HEK293T (cell line): ENCODE measurements around the gene TANK.

ENCODE experiments used
- CTCF ChIA-PET: fragments of 350-600 bp; formaldehyde crosslinking; extraction: SDS; loops from one replicate; lab custom pipeline; 2021; ENCODE audit warnings: antibody characterized with exemption, inconsistent platforms; lab: Yijun Ruan, JAX
- POLR2A ChIA-PET: fragments of 350-600 bp; formaldehyde crosslinking; extraction: SDS; loops from one replicate; lab custom pipeline; 2020; ENCODE audit warnings: antibody characterized with exemption, inconsistent platforms; lab: Yijun Ruan, JAX
- DNase-seq: peaks from one replicate; pipeline ENCODE4 v3.0.0; 2012; ENCODE audit warnings: mixed read lengths; ENCODE audit errors: extremely low spot score
- ARNT ChIP-seq: fragments of 450-650 bp; IDR thresholded peaks from 2 replicates; pipeline ENCODE4 v1.6.1; 2017; ENCODE audit warnings: mild to moderate bottlenecking
- BHLHE40 ChIP-seq: fragments of 450-650 bp; IDR thresholded peaks from 2 replicates; pipeline ENCODE4 v1.6.1; 2016; ENCODE audit warnings: mild to moderate bottlenecking, moderate library complexity, borderline replicate concordance
- CTBP1 ChIP-seq: fragments of 450-650 bp; IDR thresholded peaks from 2 replicates; pipeline ENCODE4 v1.6.1; 2016; ENCODE audit warnings: borderline replicate concordance
- ELF4 ChIP-seq: fragments of 450-650 bp; IDR thresholded peaks from 2 replicates; pipeline ENCODE4 v1.6.1; 2017; ENCODE audit warnings: antibody characterized with exemption
- FOXA1 ChIP-seq: fragments of 450-650 bp; IDR thresholded peaks from 2 replicates; pipeline ENCODE4 v1.6.1; 2016; ENCODE audit warnings: mild to moderate bottlenecking
- FOXK2 ChIP-seq: fragments of 450-650 bp; IDR thresholded peaks from 2 replicates; pipeline ENCODE4 v1.6.1; 2016; ENCODE audit warnings: mild to moderate bottlenecking
- FOXM1 ChIP-seq: fragments of 450-650 bp; IDR thresholded peaks from 2 replicates; pipeline ENCODE4 v1.6.1; 2017; ENCODE audit warnings: mild to moderate bottlenecking, borderline replicate concordance
- HDGF ChIP-seq: fragments of 450-650 bp; IDR thresholded peaks from 2 replicates; pipeline ENCODE4 v1.6.1; 2017; ENCODE audit warnings: antibody characterized with exemption, borderline replicate concordance
- L3MBTL2 ChIP-seq: fragments of 450-650 bp; conservative IDR thresholded peaks from 2 replicates; pipeline ENCODE4 v1.6.1; 2016; ENCODE audit warnings: mild to moderate bottlenecking
- LEF1 ChIP-seq: fragments of 450-650 bp; IDR thresholded peaks from 2 replicates; pipeline ENCODE4 v1.6.1; 2017; ENCODE audit warnings: mild to moderate bottlenecking, borderline replicate concordance
- NFRKB ChIP-seq: fragments of 450-650 bp; IDR thresholded peaks from 2 replicates; pipeline ENCODE4 v1.6.1; 2016; ENCODE audit warnings: mild to moderate bottlenecking, moderate library complexity
- SP1 ChIP-seq: fragments of 450-650 bp; IDR thresholded peaks from 2 replicates; pipeline ENCODE4 v1.6.1; 2017
- SUZ12 ChIP-seq: fragments of 450-650 bp; IDR thresholded peaks from 2 replicates; pipeline ENCODE4 v1.6.1; 2016; ENCODE audit warnings: mild to moderate bottlenecking
- TARDBP ChIP-seq: fragments of 450-650 bp; IDR thresholded peaks from 2 replicates; pipeline ENCODE4 v1.6.1; 2016
- ZNF384 ChIP-seq: fragments of 450-650 bp; IDR thresholded peaks from 2 replicates; pipeline ENCODE4 v1.6.1; 2016
- TF ChIP-seq, protein P1 (sequence below): fragments of 450-650 bp; IDR thresholded peaks from 2 replicates; pipeline ENCODE4 v1.6.1; 2016

Gene TANK

DNA sequence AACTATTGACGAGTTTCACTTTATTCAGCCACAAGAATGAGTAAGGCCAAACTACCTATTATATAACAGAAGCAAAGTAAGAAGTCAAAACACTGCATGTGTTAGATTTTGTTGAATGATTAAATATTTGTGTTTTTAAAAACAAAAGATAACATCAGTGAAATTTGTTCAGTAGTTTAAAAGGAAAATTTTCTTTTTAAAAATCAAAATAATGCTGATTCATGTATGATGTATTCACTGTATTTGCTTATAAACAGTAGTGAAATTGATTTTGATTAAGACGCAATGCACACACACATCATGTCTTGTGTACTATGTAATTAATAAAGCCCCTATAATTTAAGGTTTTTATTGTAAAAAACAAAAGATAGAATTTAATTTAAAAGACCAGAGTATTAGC is 74.4 kb downstream of the TANK start:
- POLR2A ChIA-PET = no interaction called here
- TF ChIP-seq BHLHE40 (no peak), L3MBTL2 (no peak), FOXA1 (no peak), FOXM1 (no peak), CTBP1 (no peak), HDGF (no peak), TARDBP (no peak), ELF4 (no peak), NFRKB (no peak), ARNT (no peak), FOXK2 (no peak), LEF1 (no peak), ZNF384 (no peak), SP1 (no peak), SUZ12 (no peak)
- TF ChIP-seq, protein P1, sequence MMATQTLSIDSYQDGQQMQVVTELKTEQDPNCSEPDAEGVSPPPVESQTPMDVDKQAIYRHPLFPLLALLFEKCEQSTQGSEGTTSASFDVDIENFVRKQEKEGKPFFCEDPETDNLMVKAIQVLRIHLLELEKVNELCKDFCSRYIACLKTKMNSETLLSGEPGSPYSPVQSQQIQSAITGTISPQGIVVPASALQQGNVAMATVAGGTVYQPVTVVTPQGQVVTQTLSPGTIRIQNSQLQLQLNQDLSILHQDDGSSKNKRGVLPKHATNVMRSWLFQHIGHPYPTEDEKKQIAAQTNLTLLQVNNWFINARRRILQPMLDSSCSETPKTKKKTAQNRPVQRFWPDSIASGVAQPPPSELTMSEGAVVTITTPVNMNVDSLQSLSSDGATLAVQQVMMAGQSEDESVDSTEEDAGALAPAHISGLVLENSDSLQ = no peak
- CTCF ChIA-PET = no interaction called here
- DNase-seq = no peak

GRCh38 chr2:161237392-161238264 is 77.4 kb downstream of the TANK start:
- no peak for TF ChIP-seq NFRKB
- ChIA-PET CTCF (no interaction called here), POLR2A (no interaction called here)
- DNase-seq = no peak

- DNase-seq = no peak
- POLR2A ChIA-PET = no interaction called here
- TF ChIP-seq NFRKB = no peak
- no peak for TF ChIP-seq ARNT
- no peak for TF ChIP-seq ZNF384
- no peak for TF ChIP-seq CTBP1
- TF ChIP-seq TARDBP = no peak
- no peak for TF ChIP-seq SUZ12
- no peak for TF ChIP-seq FOXM1
- no peak for TF ChIP-seq L3MBTL2
- no peak for TF ChIP-seq SP1
- no peak for TF ChIP-seq LEF1
- TF ChIP-seq, protein P1 = no peak
- no peak for TF ChIP-seq ELF4
- TF ChIP-seq FOXA1 = no peak
- TF ChIP-seq BHLHE40 = no peak
- CTCF ChIA-PET = no interaction called here
Observed at GRCh38 chr2:161238265-161238559, 78.0 kb downstream of the TANK start.

DNA sequence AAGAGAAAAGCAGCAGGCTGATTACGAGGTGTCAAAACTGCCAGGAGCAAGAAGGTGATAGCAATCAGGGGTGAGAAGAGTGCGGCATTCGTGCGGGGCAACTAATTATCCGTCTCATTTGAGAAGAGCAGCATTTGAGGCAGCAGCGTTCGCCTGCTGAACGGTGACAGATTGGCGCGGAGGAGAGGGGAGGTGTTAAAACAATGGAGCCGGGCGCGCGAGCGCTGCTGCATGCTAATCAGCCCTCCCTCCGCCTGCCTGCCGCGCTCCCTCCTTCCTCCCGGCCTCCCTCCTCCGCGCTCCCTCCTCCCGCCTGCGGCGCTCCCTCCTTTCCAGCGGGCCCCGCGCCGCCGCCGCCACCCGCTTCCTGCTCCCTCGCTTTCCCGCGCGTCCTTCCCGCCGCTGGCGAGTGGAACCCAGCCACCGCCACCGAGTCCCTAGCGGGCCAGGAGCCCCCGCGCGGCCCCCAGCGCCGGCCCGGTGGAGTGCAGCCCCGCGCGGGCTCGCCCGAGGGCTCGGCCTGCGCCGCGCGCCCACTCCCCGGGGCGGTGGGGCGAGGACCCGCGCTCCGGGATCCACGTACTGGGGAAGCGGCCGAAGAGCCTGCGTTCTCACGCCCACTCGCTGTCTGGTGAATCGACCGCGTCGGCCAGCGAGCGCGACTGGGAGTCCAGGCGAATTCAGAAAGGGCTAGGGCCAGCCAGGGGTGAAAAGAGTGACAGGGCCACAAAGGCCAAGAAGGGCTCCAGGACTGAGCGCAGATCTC is 78.5 kb downstream of the TANK start:
- peak; percentile 12 for DNase-seq
- TF ChIP-seq SP1 (no peak), FOXM1 (no peak), L3MBTL2 (peak; percentile 78), HDGF (no peak)
- ChIA-PET CTCF (interaction anchor here (1.0 kb wide), 1 partner anchor 35 kb away, joined by 3 read pairs; no protein-coding TSS in a partner anchor), POLR2A (no interaction called here)

- CTCF ChIA-PET = interaction anchor here (1.0 kb wide), 1 partner anchor 34 kb away, joined by 3 read pairs; no protein-coding TSS in a partner anchor
- DNase-seq = no peak
- TF ChIP-seq BHLHE40 (no peak), ZNF384 (no peak), ARNT (no peak), TARDBP (no peak), LEF1 (no peak)
- POLR2A ChIA-PET = interaction anchor here (1.1 kb wide), 1 partner anchor 69 kb away, joined by 3 read pairs; the partner anchor contains the start of gene PSMD14
Observed at GRCh38 chr2:161239326-161240109, 79.3 kb downstream of the TANK start.

DNA sequence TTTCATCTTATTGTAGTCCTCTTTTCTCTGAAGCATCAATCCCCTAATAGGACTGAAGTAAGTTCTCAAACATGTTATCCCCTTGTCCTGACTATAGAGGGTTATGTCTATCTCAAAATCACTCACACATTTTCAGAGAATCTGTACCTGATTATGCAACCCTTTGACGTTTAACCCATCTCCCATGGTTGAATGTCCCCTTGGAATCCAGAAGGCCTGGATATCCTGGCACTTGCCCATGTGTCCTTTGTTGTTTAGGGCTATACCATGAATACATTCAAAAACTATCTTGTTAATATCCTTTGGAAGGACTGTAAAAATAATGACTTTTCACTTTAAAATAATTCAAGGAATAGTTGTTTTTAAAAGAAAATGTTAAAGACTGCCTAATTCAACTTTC is 81.7 kb downstream of the TANK start:
- no peak for DNase-seq
- ChIA-PET CTCF (no interaction called here), POLR2A (no interaction called here)
- TF ChIP-seq, protein P1 = no peak
- TF ChIP-seq SUZ12 (no peak), SP1 (no peak), L3MBTL2 (no peak), ARNT (no peak), ELF4 (no peak), CTBP1 (no peak), FOXM1 (no peak), BHLHE40 (no peak), NFRKB (no peak), LEF1 (no peak), FOXA1 (no peak), HDGF (no peak), FOXK2 (no peak), TARDBP (no peak), ZNF384 (no peak)
